HL-60 (cell line): ENCODE measurements around the gene ANKRD13B.

Experiments used
- DNase-seq, 2 experiments: peaks; one replicate each; pipeline ENCODE4 v3.0.0-alpha.2; 2010 to 2020; ENCODE audit warnings: low read depth in 1 of 2, low spot score in 1 of 2
- H3K27ac ChIP-seq: fragments of 250-450 bp; sonication (Bioruptor Pico); replicated peaks from 2 replicates; pipeline ENCODE4 v1.5.1; 2020; ENCODE audit warnings: mild to moderate bottlenecking, moderate library complexity
- H3K27me3 ChIP-seq: fragments of 250-450 bp; sonication (Bioruptor Pico); 2 replicates; pipeline ENCODE4 v1.5.1; 2021; ENCODE audit warnings: mild to moderate bottlenecking, moderate library complexity; ENCODE audit not compliant: insufficient read depth, poor library complexity, severe bottlenecking
- H3K4me3 ChIP-seq: replicated peaks from 2 replicates; pipeline ENCODE4 v1.5.1; 2011; ENCODE audit warnings: mild to moderate bottlenecking, control low read depth, low read length; ENCODE audit not compliant: insufficient read depth
- CTCF ChIP-seq: IDR thresholded peaks from one replicate; pipeline ENCODE4 v1.5.1; 2011; ENCODE audit warnings: low read length, control low read depth, inconsistent platforms; ENCODE audit not compliant: insufficient read depth
- GABPA ChIP-seq: IDR thresholded peaks from 2 replicates; pipeline ENCODE4 v1.6.1; 2012; ENCODE audit warnings: low read depth
- POLR2AphosphoS5 ChIP-seq: IDR thresholded peaks from 2 replicates; pipeline ENCODE4 v1.6.1; 2012; ENCODE audit warnings: low read depth
- REST ChIP-seq: IDR thresholded peaks from 2 replicates; pipeline ENCODE4 v1.6.1; 2012; ENCODE audit warnings: low read depth; ENCODE audit not compliant: insufficient replicate concordance
- SPI1 ChIP-seq: IDR thresholded peaks from 2 replicates; pipeline ENCODE4 v1.6.1; 2012; ENCODE audit warnings: low read depth, mild to moderate bottlenecking, borderline replicate concordance

ANKRD13B gene

DNA sequence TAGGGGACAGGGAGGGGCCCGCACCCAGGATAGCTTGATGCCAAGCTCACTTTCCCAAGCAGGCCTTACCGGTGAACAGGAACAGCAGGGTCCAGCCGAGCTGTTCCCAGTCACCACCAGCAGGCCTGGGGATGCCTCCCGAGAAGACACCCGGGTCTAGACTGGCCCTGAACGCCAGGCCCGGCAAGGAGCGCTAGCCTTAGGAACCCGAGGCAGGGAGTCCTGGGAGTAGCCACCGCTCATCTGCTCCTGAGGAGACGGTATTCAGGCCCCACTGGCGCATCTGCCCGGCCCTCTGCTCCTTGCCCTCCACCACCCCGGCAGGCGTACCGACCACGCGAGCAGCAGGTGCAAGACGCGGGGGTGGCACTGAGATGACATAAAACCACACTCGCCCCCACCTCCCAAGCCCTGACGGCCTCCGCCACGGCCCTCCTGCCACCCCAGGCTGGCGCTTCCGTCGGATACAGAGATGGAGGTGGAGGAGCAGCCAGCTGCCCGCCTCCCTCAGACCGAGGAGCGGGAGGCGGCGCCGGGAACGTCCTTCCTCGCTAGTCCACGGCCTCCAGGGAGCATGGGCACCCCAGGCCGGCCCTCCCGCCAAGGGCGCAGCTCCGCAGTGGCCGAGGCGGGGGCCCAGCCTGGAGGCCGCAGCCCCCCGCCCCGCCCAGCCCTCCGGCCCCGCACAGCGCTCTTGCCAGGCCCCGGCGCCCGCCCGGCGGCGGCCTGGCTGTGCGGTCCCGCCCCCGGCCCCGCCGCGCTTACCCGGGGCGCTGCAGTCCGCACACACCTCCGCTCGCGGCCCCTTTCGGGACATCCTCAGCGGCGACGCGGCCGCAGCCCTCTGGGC, 4.1 kb upstream of the ANKRD13B start:
- H3K27ac ChIP-seq, result peak overlapping the region; percentile 47

GRCh38 chr17:29589524-29590410, 3.2 kb upstream of the ANKRD13B start, which contains the start of gene GIT1:
GIT1 (minus strand) TSS chr17:29589648; CDS start chr17:29589378, 270 bp downstream.
- no peaks in the 10 kb centered on the region for H3K27me3 ChIP-seq
- peak within 1 kb of the TSS; percentile 82 for H3K4me3 ChIP-seq
- peak within 1 kb of the TSS; percentile 70 for H3K27ac ChIP-seq
- peak; percentile 60 to 79 for DNase-seq
- TF ChIP-seq SPI1 (no peak), CTCF (no peak), GABPA (no peak), POLR2AphosphoS5 (no peak), REST (no peak)

More for the DNA sequence above, 4.1 kb upstream of the ANKRD13B start:
- Histone ChIP-seq H3K4me3 (peak overlapping the region; percentile 82), H3K27me3 (no peaks in the 10 kb centered on the region)
- no peak for TF ChIP-seq POLR2AphosphoS5
- peak in 1 of 2 experiments; percentile 21 for DNase-seq

DNA sequence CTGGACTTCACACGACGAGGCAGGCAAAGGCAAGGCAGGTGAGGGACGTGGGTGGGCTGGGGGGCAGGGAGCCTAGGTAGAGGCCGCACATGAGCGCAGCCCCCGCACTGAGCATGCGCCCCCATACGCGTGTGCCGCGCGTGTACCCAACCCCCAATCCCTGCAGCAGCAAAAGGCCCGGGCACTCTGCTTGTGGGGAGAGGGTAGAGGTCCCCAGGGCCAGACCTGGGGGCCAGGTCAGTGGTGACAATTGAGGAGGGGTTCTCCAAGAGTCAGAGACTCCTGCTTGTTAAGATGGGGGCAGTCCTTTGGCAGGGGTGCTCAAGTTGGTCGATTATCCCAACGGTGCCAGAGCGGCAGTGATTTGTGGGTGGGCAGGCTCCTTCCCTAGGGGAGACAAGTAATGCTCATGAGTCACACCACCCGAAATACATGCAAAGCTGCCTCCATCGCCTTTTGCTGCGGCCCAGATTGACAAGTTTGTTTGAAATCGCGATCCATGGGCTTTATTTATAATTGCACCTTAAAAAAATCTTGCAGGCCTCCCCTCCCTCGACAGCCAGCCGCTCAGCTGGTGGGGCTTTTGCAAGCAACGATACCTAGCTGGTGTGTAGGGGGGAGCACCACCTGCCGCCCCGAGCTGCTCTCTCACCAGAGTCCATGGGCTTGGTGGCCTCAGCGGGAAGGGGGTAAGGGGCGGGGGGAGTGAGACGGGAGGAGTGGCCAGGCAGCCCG, 2.4 kb upstream of the ANKRD13B start:
- DNase-seq, result no peak
- Histone ChIP-seq H3K27me3 (no peaks in the 10 kb centered on the region), H3K27ac (no peak overlapping the region), H3K4me3 (peak overlapping the region; percentile 48)
- TF ChIP-seq GABPA (no peak), REST (no peak), CTCF (no peak), SPI1 (no peak), POLR2AphosphoS5 (no peak)
